GM20000 (cell line): ENCODE measurements around the gene SCN4A.

Experiments used
- DNase-seq: peaks from one replicate; pipeline ENCODE4 v3.0.0; 2012; ENCODE audit warnings: low spot score
- CTCF ChIP-seq: IDR thresholded peaks from 2 replicates; pipeline ENCODE4 v1.5.1; 2012; ENCODE audit warnings: mild to moderate bottlenecking, control low read depth; ENCODE audit errors: extremely low read depth, missing control alignments

SCN4A gene

DNA sequence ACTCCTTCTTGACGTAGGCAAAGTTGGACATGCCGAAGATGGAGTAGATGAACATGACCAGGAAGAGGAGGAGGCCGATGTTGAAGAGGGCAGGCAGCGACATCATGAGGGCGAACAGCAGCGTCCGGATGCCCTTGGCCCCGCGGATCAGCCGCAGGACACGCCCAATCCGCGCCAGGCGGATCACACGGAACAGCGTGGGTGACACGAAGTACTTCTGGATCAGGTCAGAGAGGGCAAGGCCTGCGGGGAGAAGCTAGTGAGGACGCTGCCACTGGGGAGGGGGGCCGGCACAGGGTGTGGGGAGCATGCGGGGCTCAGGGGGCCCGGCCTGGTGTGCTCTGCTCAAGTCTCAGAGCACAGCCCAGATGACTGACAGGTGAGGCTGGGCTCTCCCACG is 31.0 kb downstream of the SCN4A start:
- DNase-seq, result no peak
- no peak for TF ChIP-seq CTCF

DNA sequence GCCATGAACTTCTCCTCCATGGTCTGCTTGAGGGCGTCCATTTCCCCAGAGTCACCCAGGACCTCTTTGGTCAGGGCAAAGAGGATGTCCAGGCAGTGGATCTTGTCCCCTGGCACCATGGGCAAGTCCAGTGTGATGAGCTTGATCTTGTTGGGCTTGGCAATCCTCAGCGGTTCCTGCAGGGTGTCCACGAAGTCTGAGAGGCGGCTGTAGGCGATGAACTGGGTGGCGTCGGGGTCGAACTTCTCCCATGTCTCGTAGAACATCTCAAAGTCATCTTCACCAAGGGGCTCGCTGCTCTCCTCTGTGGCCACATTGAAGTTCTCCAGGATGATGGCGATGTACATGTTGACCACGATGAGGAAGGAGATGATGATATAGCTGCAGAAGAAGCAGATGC is 31.6 kb downstream of the SCN4A start:
- TF ChIP-seq CTCF, result no peak
- DNase-seq, result no peak

DNA sequence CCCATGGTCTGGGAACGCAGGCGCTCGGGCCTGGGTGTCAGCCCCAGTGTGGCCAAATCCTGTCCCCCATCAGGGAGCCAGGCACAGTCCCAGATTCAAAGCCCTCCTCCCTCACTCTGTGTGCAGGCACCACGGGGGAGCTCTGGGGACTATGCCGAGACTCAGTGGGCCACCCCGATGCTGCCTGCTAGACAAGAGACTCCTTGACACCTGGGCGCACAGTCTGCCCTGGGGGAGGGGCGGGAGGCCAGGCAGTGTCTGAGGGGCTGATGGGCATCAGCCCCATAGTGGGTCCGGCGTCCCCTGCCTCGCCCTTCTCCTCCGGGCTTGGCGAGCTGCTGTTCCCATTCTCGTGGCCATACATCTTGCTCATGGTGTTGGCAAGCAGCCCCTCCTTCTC is 32.1 kb downstream of the SCN4A start:
- no peak for TF ChIP-seq CTCF
- no peak for DNase-seq

DNA sequence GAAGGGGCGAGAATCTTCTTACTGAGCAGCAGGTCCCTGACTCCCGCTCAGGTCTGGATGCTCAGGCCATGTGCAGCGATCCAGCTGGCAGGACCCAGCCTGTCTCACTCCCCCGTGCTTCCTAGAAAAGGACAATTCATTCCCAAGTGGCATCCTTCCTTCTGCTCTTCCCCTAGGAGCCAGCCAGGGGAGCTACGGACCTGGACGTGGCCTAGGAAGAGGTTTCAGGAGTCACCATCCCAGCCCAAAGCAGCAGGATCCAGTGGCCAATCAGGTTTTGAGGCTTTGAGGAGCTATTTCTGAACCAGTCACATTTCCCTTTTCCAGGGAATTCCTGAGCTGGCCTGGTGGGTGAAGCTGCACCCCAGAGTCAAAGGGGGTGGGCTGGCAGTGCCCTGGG is 32.8 kb downstream of the SCN4A start:
- TF ChIP-seq CTCF, result no peak
- DNase-seq, result no peak

GRCh38 chr17:63939401-63939800 is 33.3 kb downstream of the SCN4A start:
- TF ChIP-seq CTCF, result no peak
- no peak for DNase-seq

DNA sequence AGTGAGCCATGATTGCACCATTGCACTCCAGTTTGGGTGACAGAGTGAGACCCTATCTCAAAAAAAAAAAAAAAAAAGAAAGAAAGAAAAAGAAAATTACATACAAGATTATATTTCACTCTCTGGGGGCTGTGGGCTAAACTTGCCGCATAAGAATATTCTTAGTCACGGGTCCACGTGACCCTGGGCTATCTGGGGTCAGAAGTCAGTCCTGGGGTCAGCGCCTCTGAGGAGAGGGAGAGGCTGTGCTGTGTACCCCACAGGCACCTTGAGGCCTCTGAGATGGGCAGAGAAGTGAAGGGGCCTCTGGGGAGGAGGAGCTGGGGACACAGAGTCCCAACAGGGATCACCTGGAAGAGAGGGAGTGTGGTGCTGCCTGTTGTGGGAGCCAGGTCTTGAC is 34.8 kb downstream of the SCN4A start:
- TF ChIP-seq CTCF, result no peak
- DNase-seq, result no peak

DNA sequence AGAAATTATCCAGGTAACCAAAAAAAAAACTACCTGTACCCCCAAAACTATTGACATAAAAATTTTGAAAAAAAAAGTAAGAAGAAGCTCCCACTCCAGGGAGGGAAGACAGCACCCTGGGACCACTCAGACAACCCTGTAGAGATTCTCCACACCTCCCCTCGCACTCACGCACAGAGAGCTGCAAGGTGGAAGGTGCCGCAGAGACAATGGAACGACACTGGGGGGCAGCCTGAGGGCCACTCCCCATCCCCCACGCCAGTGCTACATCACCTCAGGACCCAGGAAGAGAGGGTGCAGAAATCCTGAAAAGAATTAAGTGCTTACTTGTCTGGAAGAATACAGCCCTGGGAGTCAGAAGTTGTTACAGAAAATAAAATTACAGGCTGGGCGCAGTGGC is 35.4 kb downstream of the SCN4A start:
- DNase-seq, result no peak
- TF ChIP-seq CTCF, result no peak
